ENCODE data around the gene GTPBP4. TPM values are rescaled to one million over a fixed set of nuclear protein-coding genes. Genes with fewer than 3 reads are reported as not detected.

GTPBP4 gene
- total and polyA plus RNA-seq, 2 of the 8 experiments (the other 6 are each of a cell fraction or from before 2014, with no cell fraction given), result 16.9 to 98.1 TPM

DNA sequence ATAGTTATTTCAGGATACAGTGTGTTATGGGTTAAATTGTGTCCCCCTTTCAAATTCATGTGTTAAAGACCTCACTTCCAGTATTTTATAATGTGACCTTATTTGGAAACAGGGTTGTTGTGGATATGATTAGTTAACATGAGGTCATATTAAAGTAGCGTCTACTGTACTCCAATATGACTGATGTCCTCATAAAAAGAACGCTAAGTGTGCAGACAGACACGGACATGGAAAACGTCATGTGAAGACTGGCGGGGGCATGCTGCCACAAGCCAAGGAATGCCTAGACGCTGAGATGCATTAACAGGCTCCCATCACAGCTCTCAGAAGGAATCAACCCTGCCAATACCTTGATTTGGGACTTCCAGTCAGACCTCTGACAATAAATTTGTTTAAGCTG lies 66.5 kb downstream of the GTPBP4 start (continued):
- TF ChIP-seq FOSL1 (IDR thresholded peaks at IDR 0.05; ENCODE audit: insufficient read depth, low read depth, low read length) (no peak), SP4 (IDR thresholded peaks at IDR 0.05; ENCODE audit: low read length) (no peak), RBBP5 (IDR thresholded peaks at IDR 0.05; ENCODE audit: borderline replicate concordance, low read depth, low read length) (no peak), TCF12 (IDR thresholded peaks at IDR 0.05; ENCODE audit: low read depth, low read length) (no peak), SIX5 (IDR thresholded peaks at IDR 0.05; ENCODE audit: low read depth, low read length) (no peak), JUN (IDR thresholded peaks at IDR 0.05; ENCODE audit: low read depth, low read length) (no peak)
- TF ChIP-seq, protein P1, sequence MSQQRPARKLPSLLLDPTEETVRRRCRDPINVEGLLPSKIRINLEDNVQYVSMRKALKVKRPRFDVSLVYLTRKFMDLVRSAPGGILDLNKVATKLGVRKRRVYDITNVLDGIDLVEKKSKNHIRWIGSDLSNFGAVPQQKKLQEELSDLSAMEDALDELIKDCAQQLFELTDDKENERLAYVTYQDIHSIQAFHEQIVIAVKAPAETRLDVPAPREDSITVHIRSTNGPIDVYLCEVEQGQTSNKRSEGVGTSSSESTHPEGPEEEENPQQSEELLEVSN (IDR thresholded peaks at IDR 0.05), result no peak
- TF ChIP-seq, protein P2, sequence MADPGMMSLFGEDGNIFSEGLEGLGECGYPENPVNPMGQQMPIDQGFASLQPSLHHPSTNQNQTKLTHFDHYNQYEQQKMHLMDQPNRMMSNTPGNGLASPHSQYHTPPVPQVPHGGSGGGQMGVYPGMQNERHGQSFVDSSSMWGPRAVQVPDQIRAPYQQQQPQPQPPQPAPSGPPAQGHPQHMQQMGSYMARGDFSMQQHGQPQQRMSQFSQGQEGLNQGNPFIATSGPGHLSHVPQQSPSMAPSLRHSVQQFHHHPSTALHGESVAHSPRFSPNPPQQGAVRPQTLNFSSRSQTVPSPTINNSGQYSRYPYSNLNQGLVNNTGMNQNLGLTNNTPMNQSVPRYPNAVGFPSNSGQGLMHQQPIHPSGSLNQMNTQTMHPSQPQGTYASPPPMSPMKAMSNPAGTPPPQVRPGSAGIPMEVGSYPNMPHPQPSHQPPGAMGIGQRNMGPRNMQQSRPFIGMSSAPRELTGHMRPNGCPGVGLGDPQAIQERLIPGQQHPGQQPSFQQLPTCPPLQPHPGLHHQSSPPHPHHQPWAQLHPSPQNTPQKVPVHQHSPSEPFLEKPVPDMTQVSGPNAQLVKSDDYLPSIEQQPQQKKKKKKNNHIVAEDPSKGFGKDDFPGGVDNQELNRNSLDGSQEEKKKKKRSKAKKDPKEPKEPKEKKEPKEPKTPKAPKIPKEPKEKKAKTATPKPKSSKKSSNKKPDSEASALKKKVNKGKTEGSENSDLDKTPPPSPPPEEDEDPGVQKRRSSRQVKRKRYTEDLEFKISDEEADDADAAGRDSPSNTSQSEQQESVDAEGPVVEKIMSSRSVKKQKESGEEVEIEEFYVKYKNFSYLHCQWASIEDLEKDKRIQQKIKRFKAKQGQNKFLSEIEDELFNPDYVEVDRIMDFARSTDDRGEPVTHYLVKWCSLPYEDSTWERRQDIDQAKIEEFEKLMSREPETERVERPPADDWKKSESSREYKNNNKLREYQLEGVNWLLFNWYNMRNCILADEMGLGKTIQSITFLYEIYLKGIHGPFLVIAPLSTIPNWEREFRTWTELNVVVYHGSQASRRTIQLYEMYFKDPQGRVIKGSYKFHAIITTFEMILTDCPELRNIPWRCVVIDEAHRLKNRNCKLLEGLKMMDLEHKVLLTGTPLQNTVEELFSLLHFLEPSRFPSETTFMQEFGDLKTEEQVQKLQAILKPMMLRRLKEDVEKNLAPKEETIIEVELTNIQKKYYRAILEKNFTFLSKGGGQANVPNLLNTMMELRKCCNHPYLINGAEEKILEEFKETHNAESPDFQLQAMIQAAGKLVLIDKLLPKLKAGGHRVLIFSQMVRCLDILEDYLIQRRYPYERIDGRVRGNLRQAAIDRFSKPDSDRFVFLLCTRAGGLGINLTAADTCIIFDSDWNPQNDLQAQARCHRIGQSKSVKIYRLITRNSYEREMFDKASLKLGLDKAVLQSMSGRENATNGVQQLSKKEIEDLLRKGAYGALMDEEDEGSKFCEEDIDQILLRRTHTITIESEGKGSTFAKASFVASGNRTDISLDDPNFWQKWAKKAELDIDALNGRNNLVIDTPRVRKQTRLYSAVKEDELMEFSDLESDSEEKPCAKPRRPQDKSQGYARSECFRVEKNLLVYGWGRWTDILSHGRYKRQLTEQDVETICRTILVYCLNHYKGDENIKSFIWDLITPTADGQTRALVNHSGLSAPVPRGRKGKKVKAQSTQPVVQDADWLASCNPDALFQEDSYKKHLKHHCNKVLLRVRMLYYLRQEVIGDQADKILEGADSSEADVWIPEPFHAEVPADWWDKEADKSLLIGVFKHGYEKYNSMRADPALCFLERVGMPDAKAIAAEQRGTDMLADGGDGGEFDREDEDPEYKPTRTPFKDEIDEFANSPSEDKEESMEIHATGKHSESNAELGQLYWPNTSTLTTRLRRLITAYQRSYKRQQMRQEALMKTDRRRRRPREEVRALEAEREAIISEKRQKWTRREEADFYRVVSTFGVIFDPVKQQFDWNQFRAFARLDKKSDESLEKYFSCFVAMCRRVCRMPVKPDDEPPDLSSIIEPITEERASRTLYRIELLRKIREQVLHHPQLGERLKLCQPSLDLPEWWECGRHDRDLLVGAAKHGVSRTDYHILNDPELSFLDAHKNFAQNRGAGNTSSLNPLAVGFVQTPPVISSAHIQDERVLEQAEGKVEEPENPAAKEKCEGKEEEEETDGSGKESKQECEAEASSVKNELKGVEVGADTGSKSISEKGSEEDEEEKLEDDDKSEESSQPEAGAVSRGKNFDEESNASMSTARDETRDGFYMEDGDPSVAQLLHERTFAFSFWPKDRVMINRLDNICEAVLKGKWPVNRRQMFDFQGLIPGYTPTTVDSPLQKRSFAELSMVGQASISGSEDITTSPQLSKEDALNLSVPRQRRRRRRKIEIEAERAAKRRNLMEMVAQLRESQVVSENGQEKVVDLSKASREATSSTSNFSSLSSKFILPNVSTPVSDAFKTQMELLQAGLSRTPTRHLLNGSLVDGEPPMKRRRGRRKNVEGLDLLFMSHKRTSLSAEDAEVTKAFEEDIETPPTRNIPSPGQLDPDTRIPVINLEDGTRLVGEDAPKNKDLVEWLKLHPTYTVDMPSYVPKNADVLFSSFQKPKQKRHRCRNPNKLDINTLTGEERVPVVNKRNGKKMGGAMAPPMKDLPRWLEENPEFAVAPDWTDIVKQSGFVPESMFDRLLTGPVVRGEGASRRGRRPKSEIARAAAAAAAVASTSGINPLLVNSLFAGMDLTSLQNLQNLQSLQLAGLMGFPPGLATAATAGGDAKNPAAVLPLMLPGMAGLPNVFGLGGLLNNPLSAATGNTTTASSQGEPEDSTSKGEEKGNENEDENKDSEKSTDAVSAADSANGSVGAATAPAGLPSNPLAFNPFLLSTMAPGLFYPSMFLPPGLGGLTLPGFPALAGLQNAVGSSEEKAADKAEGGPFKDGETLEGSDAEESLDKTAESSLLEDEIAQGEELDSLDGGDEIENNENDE (IDR thresholded peaks at IDR 0.05; ENCODE audit: insufficient replicate concordance, low read length), result no peak

Data from H1 (cell line).